SK-MEL-5 (cell line): ENCODE measurements around the gene RAB11A. TPM values are rescaled to one million over a fixed set of nuclear protein-coding genes. Genes with fewer than 3 reads are reported as not detected.

ENCODE experiments used
- DNase-seq: peaks from one replicate; pipeline ENCODE4 v3.0.0-alpha.2; 2016; ENCODE audit warnings: low read depth, low spot score
- in situ Hi-C: cut with HindIII; loops from 2 replicates; pipeline ENCODE4 v1.10.0; 2016; ENCODE audit warnings: low sequenced_read_pairs, high pct_unique_total_duplicates, low pct_unique_long_range_greater_than_20kb
- polyA plus RNA-seq, 2 experiments: library from polyadenylated mRNA; depleted of rRNA; stranded (reverse); fragments of >200 nt; gene quantifications; 2 replicates each; pipeline ENCODE4 v1.2.3, GENCODE V29; 2015
- total RNA-seq: library from RNA; depleted of rRNA; stranded (reverse); fragments of >200 nt; shearing (Covaris generic); gene quantifications from 2 replicates; pipeline ENCODE4 v1.2.3, GENCODE V29; 2014; rRNA removed

RAB11A gene
- 283 TPM in 2 replicates for total RNA-seq
- polyA plus RNA-seq (2015; cell fraction: cytosol; rRNA removed), result 262 and 312 TPM in 2 replicates
- polyA plus RNA-seq (2015; cell fraction: nucleus; rRNA removed), result 42.8 and 62.8 TPM in 2 replicates

DNA sequence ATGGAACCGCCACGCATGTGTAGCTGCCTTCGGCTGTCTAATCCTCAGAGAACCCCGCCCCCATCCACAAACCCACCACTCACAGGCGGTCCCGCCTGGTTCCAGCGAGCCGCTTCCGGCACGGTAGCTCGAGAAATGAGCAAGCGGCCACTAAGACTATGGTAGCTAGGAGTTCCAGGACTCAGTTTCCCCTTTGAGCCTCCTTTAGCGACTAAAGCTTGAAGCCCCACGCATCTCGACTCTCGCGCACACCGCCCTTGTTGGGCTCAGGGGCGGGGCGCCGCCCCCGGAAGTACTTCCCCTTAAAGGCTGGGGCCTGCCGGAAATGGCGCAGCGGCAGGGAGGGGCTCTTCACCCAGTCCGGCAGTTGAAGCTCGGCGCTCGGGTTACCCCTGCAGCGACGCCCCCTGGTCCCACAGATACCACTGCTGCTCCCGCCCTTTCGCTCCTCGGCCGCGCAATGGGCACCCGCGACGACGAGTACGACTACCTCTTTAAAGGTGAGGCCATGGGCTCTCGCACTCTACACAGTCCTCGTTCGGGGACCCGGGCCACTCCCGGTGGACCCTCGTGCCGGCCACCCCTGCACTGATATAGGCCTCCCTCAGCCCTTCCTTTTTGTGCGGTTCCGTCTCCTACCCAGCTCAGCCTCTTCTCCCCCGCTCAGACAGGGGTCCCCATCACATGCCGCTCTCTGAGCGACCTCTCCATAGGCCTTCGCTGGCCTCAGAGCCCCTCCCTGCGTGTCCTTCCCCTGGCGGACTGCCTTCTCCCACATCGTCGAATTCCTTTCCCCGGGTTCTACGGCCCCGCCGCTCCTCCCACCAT, at the start of gene RAB11A:
Gene RAB11A, plus strand, starts transcription at position 366 of the 828 bp plus-strand sequence. Its CDS starts 95 bp downstream, at position 461.
- peak; percentile 95 for DNase-seq
- in situ Hi-C loops, result loop anchor here (25.0 kb wide), 1 partner anchor 157 kb away; no protein-coding TSS in a partner anchor

DNA sequence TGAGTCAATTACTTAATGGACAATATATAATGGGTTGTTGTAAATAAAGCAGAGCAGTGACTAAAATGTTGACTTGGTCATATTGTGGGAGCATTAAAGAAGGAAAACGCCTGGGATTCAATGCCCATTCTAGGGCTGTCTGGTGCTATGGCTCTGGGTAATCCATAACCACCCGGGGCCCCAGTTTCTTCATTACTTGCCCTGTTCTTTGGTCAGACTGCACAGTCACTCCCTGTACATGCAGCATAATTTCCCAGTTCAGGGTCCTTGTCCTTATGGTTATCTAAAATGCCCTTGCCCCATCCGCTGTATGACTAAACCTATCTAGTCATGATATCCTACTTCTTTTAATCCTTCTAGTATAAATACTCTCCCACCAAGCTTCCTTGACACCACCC, 49.7 kb upstream of the RAB11A start:
- DNase-seq, result no peak
- in situ Hi-C loops, result no loop called here

DNA sequence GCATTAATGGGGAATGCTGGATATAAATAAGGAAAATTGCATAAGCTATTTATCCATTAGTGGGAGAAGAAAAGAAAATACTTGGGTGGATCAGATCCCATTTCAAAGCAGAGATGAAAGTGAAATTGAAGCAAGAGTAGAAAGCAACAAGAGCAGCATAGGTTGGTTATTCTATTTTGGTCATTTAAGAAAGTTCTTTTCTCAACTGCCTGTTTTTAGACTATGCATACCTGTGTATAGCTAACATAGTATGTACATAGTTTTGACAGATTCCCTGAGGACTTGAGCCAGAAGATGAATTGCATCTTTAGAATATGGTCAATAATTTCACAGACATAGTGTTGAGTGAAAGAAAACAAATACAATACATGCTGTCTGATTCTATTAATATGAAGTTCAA, 48.2 kb upstream of the RAB11A start:
- in situ Hi-C loops, result no loop called here

DNA sequence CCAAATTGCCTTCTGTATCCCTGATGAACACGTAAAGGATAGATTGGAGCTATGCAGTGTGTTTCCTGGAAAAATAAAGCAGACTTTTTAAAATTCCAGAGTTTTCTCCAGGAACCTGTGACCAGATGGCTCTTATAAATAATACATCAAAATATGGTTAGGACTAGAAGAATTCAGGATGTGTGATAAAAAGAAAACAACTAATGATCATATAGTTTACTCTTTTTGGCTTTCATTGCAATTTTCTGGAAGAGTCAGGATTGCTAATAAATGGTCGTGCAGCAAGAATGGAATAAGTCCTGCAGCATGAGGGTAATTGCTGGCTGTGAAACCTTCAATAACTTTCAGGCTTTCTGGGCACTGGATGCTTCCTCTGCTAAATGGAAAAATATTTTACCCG, 47.0 kb upstream of the RAB11A start:
- no peak for DNase-seq
- in situ Hi-C loops, result no loop called here

More for the DNA sequence above, 48.2 kb upstream of the RAB11A start:
- no peak for DNase-seq

DNA sequence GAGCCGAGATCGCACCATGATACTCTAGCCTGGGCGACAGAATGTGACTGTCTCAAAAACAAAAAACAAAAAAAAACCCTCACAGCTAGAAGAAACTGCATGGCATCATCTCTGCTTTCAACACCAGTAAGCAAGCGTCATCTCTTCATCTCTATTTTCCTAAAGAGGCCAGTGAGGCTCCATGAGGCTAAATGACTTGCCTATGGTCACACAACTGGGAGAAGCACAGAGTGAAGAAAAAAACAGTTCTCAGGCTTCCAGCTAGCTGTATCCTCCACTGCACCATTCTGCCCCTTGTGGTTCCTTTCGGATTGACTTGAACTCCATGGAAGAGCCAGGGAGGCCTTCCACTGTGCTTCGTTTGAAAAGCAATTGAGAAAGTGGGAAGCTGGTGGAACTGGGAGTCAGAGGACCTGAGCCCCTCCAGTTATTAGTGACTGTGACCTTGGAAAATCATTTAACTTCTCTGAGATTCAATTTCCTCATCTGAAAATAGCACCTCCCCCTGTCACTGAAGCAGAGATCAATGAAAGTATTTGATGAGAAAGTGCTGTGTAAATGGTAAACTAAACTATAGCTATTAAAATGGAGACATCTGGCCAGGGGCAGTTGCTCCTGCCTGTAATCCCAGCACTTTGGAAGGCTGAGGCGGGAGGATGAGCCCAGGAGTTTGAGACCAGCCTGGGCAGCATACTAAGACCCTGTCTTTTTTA, 45.1 kb upstream of the RAB11A start:
- in situ Hi-C loops, result no loop called here
- DNase-seq, result peak; percentile 88

DNA sequence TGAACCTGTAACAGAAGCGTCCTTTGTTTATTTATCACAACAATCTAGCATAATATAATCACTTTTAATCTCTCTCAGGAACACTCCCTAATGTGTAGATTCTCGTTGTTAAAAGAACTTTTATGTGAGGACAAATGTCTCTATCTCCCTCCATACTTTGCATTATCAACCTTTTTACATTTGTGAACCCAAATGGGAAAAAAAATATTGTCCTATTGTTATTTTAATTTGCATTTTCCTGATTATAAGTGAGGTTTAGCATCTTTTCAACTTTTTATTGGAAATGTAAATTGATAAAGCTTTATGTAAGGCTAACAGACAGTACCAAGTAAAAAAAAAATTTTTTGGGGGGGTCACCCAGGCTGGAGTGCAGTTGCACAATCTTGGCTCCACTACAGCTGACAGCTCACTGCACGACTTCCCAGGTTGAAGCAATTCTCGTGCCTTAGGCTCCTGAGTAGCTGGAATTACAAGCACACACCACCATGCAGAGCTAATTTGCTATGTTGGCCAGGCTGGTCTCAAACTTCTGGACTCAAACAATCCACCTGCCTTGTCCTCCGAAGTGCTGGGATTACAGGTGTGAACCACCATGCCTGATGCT, 44.2 kb upstream of the RAB11A start:
- DNase-seq, result no peak
- in situ Hi-C loops, result loop anchor here (25.0 kb wide), 1 partner anchor 188 kb away; no protein-coding TSS in a partner anchor

DNA sequence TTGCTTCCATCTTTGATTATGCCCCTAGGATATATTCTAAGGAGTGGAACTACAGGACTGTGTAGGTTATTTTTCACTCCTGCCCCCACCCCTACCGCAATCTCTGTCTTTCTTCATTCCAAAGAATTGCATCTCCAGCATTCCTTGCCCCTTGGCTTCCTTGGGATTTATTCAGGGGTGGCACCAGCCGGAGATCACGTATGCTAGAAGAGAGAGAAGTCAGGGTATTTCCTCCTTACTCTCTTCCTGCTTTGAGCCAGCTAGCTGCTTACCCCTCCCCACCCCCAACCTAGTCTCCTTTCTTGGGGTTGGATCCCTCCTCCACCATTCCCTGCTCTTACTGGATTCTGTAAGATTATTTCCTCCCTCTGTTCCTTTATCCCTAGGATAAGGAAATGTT, 42.2 kb upstream of the RAB11A start:
- in situ Hi-C loops, result loop anchor here (25.0 kb wide), 1 partner anchor 190 kb away; no protein-coding TSS in a partner anchor
- DNase-seq, result no peak

DNA sequence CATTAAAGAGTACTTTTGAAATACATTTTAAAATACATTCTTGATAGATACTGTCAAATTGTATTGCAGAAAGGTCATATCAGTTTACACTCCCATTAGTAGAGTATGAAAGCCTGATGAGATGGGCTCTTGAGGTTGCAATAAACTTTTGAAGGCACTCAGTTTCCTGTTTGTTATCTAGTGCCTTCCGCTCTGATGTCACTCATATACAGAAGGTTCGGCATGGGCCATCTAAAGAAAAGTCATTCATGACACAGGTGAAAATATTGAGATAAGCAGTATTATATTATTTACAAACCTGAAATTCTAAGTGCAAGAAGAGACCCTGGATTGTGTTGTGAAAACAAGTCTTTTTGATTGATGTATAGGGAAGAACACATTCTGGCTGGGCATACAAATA, 40.7 kb upstream of the RAB11A start:
- DNase-seq, result no peak
- in situ Hi-C loops, result loop anchor here (25.0 kb wide), 1 partner anchor 191 kb away; no protein-coding TSS in a partner anchor

DNA sequence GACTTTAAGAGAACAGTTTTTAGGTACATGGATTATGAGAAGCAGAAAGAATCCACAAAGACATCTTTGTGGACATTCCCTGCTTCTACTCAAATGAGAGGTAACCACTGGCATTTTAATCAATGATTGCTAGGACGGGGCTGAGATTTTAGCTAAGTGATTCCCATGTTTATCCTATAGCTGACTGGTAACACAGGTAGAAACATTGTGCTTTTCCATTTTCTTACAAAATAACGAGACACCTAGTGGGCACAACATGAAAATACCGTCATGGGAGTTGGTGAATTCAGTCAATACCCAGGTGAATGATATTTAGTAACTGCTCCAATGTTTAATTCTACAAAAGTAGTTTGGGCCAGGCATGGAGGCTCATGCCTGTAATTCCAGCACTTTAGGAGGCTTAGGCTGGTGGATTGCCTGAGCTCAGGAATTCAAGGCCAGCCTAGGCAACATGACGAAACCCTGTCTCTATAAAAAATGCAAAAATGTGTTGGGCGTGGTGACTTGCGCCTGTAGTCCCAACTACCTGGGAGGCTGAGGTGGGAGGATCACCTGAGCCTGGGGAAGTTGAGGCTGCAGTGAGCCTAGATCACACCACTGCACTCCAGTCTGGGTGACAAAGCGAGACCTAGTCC, 40.0 kb upstream of the RAB11A start:
- in situ Hi-C loops, result loop anchor here (25.0 kb wide), 1 partner anchor 192 kb away; no protein-coding TSS in a partner anchor
- peak; percentile 40 for DNase-seq

DNA sequence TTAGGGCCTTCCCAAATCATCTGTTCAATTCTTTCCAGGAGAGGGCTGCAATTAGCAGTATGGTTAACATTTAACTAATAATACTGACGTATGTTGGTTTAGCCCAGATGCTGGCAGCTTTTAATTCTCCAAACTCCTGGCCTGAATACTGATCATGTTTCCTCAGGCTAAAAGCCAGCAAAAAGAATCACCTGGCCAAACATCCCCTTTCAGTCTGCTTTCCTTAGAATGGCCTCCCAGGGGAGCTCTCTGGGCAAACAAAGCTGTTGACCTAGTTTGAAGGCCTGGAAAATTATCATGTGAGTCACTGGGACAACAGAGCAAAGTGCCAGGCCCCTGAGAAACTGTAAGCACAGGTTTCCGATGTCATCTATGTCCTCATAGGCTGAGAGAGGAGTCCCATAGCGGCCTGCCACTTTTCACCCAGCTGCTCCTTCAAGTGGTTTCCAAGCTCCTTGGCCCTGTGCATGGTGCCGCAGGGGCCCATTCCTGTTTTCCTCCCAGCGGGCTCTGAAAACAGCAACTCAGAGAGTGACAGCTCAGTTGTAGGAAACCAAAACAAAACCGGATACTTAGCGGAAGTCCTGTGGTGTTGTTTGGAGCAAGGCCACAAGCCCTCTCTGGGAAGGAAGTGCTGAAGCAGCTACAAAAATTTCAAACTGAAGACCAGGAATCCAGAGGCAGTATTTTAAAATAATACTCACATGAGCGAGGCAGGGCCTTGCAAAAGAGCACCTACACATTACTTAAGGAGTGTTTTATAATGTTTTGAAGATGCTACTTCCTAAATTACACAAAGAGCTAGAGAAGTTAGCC, 36.5 kb upstream of the RAB11A start:
- DNase-seq, result peak; percentile 26
- in situ Hi-C loops, result loop anchor here (25.0 kb wide), 1 partner anchor 195 kb away; no protein-coding TSS in a partner anchor

DNA sequence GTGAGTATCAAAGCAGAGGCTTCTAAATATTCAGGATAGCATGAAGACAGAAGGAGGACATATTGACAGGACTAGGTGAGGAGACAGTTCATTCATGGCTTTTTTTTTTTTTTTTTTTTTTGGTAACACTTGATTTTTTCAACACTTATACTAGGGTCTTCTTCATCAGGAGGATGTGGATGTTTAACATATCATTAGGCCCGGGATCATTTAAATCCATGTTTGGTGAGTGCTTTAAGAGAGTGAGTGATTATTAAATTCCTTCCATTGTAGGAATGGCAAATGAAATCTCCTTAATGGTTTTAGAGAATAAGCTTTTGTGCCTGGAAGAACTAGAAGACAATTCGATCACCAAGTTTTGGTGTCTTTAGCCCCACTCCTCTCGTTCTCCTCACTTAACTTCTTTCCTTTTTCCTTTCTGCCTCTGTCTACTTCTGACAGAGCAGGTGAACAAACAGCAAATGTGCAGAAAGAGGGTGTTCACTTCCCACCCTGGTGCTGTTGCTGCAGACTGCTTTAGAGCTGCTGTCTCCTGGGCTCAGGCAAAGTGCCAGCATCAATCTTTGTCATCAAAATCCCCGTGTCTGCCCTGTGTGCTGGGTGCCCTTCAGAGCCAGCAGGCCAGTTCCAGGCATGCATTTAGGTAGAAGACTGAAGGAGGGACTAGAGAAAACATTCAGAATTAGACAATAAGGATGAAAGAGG, 35.6 kb upstream of the RAB11A start:
- in situ Hi-C loops, result loop anchor here (25.0 kb wide), 1 partner anchor 196 kb away; no protein-coding TSS in a partner anchor
- no peak for DNase-seq

DNA sequence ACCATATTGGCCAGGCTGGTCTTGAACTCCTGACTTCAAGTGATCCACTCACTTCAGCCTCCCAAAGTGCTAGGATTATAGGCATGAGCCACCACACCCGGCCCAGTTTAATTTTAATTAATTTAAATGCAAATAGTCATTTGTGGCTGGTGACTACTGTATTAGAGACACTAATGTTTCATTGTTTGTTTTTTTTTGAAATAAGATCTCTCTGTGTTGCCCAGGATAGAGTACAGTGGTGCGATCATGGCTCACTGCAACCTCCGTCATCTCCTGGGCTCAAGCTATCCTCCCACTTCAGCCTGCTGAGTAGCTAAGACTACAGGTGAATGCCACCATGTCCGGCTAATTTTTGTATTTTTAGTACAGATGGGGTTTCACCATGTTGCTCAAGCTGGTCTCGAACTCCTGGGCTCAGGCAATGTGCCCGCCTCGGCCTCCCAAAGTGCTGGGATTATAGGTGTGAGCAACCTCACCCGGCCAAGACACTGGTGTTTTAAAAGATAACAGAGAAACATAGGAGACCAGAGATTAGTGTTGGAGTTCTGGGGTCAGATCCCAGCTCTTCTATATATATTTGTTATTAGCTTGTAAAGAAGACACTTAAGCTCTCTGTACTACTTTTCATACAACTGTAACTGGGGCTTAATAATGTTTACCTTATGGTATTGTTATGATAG, 34.5 kb upstream of the RAB11A start:
- in situ Hi-C loops, result loop anchor here (25.0 kb wide), 1 partner anchor 197 kb away; no protein-coding TSS in a partner anchor
- no peak for DNase-seq

DNA sequence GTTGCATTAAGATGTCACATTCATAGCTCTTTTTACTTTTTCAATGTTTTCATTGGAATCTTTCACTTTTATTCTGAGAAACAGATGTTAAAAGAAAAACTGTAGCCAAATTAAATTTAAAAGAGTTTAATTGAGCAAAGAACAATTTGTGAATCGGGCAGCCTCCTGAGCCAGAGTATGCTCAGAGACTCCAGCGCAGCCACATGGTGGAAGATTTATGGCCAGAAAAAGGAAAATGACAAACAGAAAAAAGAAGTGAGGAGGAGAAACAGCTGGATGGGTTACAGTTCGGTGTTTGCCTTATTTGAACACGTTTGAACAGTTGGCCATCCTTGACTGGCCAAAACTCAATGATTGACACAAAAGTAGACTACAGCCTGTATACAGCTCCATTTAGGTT, 33.8 kb upstream of the RAB11A start:
- DNase-seq, result no peak
- in situ Hi-C loops, result loop anchor here (25.0 kb wide), 1 partner anchor 198 kb away; no protein-coding TSS in a partner anchor

DNA sequence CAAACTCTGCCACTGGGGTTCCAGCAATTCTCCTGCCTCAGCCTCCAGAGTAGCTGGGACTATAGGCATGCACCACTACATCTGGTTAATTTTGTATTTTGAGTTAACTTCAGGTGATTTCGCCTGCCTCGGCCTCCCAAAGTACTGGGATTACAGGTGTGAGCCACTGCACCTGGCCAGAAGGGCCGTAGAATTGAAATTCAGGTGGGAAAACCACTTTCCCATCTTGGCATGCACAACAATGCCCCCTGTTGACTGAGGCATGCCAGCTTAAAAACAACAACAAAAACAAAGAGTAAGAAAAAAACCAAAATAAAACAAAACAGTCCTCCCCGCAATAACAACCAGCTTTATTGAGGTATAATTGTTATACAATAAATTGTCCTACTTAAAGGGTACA, 32.6 kb upstream of the RAB11A start:
- in situ Hi-C loops, result loop anchor here (25.0 kb wide), 1 partner anchor 199 kb away; no protein-coding TSS in a partner anchor
- peak; percentile 22 for DNase-seq
